IPS-18c (cell line): ENCODE measurements around the gene DIAPH3.
A peak's percentile ranks its signal among the peaks of the same experiment; 100 is the strongest.

Experiments used
- H3K4me3 ChIP-seq: 2 replicates; pipeline ENCODE4 v1.7.0; 2013; ENCODE audit warnings: low read depth, mild to moderate bottlenecking, low read length, moderate library complexity; ENCODE audit not compliant: insufficient read depth
- H3K9me3 ChIP-seq: one replicate; pipeline ENCODE4 v1.6.1; 2013; ENCODE audit warnings: mild to moderate bottlenecking, low read length, moderate library complexity; ENCODE audit not compliant: control insufficient read depth, insufficient read depth

DIAPH3 gene

DNA sequence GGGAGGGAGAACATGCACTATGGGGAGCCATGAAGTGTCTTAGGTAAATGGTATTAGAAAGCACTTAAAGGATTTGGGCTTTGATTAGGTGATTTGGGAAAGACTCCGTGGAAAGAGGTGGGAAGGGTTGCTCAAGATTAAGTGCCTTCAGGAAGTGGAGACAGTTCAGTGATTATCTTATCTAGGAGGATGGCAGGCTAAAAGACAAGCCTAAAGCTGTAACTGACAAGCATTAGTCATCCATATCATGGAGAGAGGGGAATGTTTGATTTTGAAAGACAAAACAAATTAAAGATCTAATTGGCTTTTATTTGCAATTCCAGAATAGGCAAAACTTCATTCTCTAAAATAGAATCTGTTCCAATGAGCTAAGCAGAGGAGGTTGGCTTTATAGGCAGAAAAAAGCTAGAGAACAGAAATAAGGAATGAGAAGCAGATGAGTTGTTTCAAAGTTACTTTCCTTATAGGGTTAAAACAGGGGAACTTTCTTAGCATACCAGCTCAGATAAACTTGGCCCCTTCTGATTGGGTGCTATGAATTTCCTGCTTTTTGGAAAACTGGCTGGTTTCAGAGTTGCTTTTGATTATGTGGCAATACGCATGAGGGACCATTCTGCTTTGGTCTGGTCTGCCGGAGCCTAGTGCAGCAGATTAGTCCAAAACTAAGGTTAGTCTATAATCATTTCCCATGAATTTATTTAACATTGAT, 1.8 kb upstream of the DIAPH3 start:
- H3K9me3 ChIP-seq: no peaks in the 10 kb centered on the region
- H3K4me3 ChIP-seq: no peak overlapping the region

GRCh38 chr13:60164234-60164889, 634 bp upstream of the DIAPH3 start:
- Histone ChIP-seq H3K4me3 (peak overlapping the region; percentile 80), H3K9me3 (no peaks in the 10 kb centered on the region)

- H3K9me3 ChIP-seq: no peaks in the 10 kb centered on the region
- 0 out of 2 replicates have a peak overlapping the region, but pooled peaks have one; percentile 80 for H3K4me3 ChIP-seq
Measured at GRCh38 chr13:60162096-60162495, 1.6 kb downstream of the DIAPH3 start.

DNA sequence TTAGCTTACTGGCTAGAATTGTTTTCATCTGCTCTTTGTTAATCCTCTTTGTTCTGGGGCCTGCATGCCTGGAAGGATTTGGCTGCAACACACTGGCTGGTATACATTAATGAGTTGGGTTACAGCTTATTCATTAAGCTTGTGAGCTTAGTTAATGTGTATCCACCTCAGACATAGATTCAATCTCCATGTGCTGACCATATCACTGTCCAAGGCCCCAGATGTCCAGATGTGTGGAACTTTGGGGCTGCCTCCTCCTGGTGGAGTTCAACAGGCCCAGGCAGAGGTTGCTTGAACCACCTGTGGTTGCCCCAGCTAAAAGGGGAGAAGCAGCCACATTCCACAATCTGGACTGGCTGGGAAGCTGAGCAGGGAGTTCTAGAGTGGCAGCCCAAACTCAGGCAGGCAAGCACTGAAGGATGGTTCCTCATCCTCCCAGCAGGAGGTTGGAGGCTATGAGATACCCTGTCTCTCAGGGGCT, 5.4 kb downstream of the DIAPH3 start:
- Histone ChIP-seq H3K9me3 (no peaks in the 10 kb centered on the region), H3K4me3 (no peak overlapping the region)

DNA sequence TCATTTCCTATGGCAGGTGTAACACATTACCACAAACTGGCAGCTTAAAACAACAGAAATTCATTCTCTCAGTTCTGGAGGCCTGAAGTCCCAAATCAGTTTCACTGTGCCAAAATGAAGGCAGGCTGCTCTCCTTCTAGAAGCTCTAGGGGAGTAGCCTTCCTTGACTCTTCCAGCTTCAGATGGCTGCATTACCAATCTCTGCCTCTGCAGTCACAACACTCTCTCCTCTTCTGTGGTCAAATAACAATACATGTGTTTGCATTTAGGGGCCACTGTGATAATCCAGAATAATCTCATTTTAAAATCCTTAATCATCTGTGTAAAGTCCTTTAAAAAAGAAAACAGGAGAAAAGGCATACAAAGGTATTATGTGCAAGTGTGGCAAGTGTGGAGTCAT, 7.8 kb downstream of the DIAPH3 start:
- Histone ChIP-seq H3K9me3 (no peaks in the 10 kb centered on the region), H3K4me3 (no peak overlapping the region)

DNA sequence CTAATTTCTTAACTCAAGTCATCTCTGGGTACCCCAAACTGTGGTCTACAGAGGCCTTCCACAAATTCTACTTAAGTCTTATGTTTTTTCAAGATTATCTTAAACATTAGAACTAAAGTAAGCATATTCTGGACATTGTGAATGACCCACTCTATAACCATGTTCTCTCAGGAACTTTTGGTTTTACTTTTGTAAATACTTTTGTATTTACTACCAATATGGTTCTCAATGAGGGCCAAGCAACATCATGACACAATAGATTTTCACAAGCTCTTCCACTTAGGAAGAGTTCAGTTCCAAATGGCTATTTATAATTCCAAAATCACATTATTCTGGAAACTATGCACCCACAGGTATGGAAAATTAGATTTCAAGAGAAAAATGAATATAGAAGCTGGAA, 10.8 kb downstream of the DIAPH3 start:
- Histone ChIP-seq H3K9me3 (no peaks in the 10 kb centered on the region), H3K4me3 (no peak overlapping the region)

DNA sequence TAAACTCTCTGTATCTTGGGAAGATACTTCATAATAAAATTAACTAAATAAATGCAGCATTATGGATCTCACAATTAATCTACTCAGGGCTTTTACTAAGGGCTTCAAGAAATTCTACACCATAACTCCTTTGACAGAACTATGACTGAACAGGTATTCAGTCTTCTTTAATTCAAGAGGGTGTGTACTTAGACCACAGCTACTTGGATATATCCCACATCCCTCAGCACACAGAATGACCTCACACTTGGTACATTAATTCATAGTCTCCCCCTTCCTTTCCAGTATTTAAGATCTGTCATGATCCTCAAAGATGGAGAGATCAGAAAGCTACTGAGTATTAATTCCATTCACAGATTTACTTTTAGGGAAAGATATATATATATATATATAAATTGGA, 11.6 kb downstream of the DIAPH3 start:
- H3K9me3 ChIP-seq: no peaks in the 10 kb centered on the region
- H3K4me3 ChIP-seq: no peak overlapping the region

DNA sequence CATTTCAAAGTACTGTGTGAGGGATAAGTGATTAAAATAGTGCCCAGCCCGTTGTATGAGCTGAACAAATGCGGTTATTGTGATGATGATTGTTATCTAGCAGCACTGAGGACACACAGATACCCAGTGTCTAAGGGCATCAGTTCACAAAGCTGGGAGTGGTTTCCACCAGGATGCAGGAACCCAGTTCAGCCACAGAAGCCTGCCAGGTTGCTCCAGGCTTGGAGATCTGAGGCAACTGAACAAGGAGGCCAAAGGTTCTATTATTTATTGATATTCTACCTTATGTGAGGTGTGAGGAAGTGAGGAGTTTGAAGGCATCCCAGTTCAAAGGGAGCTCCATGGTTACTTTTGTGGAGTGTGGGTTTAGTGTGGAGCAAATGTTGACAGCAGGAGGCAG, 13.2 kb downstream of the DIAPH3 start:
- no peaks in the 10 kb centered on the region for H3K9me3 ChIP-seq
- no peak overlapping the region for H3K4me3 ChIP-seq

GRCh38 chr13:60148918-60149317, 14.8 kb downstream of the DIAPH3 start:
- Histone ChIP-seq H3K9me3 (no peaks in the 10 kb centered on the region), H3K4me3 (no peak overlapping the region)

DNA sequence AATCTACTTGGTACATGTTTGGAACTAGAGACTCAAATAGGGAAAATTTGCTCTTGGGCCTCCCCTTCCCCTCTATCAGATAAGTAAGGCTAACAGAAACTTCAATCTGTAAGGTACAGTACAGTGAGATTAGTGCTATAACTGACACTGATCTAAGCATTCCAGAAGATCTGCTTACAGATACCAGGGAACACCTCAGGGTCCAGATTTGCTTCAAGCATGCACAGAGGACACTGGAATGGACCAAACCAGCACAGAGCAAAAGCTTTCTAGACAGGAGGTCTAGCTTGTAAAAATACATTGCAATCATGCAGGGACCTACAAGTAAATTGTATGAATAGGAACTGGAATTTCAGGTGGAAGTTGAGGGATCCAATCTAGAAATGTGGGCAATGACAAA, 16.4 kb downstream of the DIAPH3 start:
- no peaks in the 10 kb centered on the region for H3K9me3 ChIP-seq
- H3K4me3 ChIP-seq: no peak overlapping the region

DNA sequence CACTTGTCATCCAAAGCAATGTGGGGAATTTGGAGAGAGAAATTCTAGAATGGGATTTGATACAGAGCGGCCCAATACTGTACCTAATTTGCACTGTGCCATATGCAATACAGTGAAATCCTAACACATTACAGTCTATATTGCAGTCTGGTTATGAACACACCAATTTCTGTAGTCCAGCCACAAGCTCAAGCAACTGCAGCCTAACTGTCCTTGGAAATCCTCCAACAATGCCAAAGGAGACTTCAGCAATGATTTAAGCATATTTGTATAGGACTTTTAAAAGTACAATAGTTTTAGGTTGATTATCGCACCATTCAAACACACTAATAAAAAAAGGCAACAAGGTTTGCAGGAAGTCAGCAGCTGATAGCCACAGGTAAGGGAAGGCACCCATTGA, 17.3 kb downstream of the DIAPH3 start:
- Histone ChIP-seq H3K4me3 (no peak overlapping the region), H3K9me3 (no peaks in the 10 kb centered on the region)

- Histone ChIP-seq H3K4me3 (no peak overlapping the region), H3K9me3 (no peaks in the 10 kb centered on the region)
Measured at GRCh38 chr13:60143775-60144174, 20.0 kb downstream of the DIAPH3 start.

DNA sequence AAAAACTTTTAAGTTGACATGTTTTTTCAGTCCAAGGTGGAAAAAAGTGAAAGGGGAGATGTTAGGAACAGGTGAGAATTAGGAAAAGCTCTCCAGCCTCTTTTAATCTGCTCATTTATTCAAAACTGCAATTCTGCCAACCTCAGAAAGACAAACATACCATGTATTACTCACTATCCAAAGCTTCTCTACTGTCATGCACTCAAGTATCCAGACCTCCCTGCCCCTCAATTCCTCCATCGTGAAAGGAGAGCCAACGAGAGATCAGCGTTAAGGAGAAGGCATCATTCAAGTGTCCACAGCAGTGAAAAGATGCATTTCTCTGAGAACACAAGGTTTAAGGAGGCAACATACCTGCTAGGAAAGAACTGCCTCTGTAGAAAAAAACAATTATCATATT, 24.5 kb downstream of the DIAPH3 start:
- Histone ChIP-seq H3K9me3 (no peaks in the 10 kb centered on the region), H3K4me3 (no peak overlapping the region)

- H3K9me3 ChIP-seq: no peaks in the 10 kb centered on the region
- H3K4me3 ChIP-seq: no peak overlapping the region
Measured at GRCh38 chr13:60138674-60139073, 25.1 kb downstream of the DIAPH3 start.

GRCh38 chr13:60137911-60138560, 25.7 kb downstream of the DIAPH3 start:
- Histone ChIP-seq H3K4me3 (no peak overlapping the region), H3K9me3 (no peaks in the 10 kb centered on the region)

DNA sequence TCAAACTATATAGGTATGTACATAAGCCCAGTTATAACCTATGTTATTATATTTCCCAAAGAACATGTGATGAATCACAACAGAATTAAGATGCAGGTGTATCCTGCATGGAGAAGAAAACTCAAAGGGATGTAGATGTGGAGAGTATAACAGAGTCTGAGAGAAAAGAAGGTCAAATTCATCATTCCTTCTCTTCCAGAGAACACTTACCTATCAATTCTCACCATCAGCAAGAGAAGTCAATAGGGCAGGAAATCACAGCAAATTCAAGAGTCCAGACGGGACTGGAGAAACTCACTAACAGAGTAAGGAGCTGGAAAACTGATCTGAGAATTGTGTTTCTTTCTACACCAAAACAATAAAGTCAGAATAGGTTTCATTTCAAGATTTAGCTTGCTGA, 28.4 kb downstream of the DIAPH3 start:
- Histone ChIP-seq H3K9me3 (no peaks in the 10 kb centered on the region), H3K4me3 (no peak overlapping the region)

DNA sequence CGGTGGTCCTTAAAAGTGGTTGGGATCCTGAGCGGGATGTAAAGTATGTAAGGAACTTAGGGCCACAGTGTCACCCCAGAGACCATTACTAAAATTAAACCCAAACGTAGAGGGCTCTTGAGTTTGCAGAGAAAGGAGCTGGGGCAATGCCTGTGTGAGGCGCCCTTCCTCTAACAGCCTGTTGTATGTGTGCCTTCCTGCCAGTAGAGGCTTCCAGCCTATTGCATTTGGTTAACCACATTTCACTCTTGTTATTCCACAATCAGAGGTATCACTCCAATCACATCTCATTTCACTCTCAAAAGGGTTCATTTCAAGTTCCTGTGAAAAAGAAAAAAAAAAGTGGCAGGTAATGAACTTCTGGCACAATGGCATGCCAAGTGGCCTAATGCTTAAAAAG, 29.4 kb downstream of the DIAPH3 start:
- Histone ChIP-seq H3K4me3 (no peak overlapping the region), H3K9me3 (no peaks in the 10 kb centered on the region)

- Histone ChIP-seq H3K9me3 (peaks cover 2% of the 10 kb centered on the region), H3K4me3 (no peak overlapping the region)
Measured at GRCh38 chr13:60121337-60121687, 42.4 kb downstream of the DIAPH3 start.
